K562 treated with DMSO at 1 percent for 24 hours (cell line): ENCODE results near the gene ERBIN. TPM values are rescaled to one million over a fixed set of nuclear protein-coding genes. Genes with fewer than 3 reads are reported as not detected.

Experiments
- total RNA-seq: library from RNA; unstranded; fragments of 300-600 nt; gene quantifications from 2 replicates; pipeline ENCODE4 v1.2.3, GENCODE V29; 2022; ENCODE audit warnings: low read depth; ENCODE audit not compliant: insufficient read depth

ERBIN gene
- total RNA-seq, result 10.9 and 19.1 TPM in 2 replicates

DNA sequence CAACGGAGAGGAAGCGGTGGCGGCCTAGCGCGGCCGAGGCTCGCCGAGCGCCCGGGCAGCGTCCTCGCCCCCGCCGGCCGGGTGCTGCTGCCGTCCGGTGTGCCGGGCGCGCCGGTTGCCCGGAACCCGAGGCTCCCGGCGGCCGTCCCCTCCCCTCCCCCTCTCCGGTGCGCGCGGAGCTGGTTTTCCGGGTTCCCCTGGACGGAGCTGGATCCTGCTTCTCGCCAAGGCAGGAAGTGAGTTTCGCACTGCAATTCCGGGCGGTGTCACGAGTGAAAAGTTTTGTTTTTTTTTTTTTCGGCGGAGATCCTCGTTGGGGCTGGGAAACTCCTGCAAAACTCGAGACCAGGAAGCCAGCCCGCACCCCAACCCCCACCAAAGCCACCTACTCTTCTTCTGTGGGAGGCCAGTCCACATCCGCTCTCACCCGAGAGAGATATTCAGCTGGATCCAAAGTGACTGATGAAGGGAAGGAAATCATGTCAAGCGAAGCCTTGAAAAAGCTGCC, at the start of gene ERBIN:
TSS of gene ERBIN (plus strand) at position 300 of the 508 bp plus-strand sequence. CDS start 66,144 bp downstream, outside the sequence.

Other genes with a start within 250 kb of the ERBIN start
- gene SGTB, start 204.5 kb upstream of the ERBIN start, total RNA-seq, result 2.4 and 2.8 TPM in 2 replicates
- gene NLN, start 204.4 kb upstream of the ERBIN start, total RNA-seq, result 9.5 and 10.8 TPM in 2 replicates
- gene SREK1, start 217.7 kb downstream of the ERBIN start, total RNA-seq, result 18.5 and 26.3 TPM in 2 replicates